HG02884 (cell line): ENCODE measurements around the gene TBL1X.
A peak's percentile ranks its signal among the peaks of the same experiment; 100 is the strongest.
"Not testable (repeated sequence)": the region's sequence is repeated elsewhere in the genome, so short reads cannot be mapped to it uniquely, and the experiment has no call there.

Experiments
- ATAC-seq: cut with Tn5 transposase; IDR thresholded peaks from one replicate; pipeline ENCODE4 v1.9.1; 2021; ENCODE audit warnings: mild to moderate bottlenecking, moderate library complexity; ENCODE audit not compliant: unreplicated experiment

The TBL1X gene

GRCh38 chrX:9464435-9465371, at the start of gene TBL1X:
TBL1X (plus strand) TSS chrX:9465058; CDS start chrX:9653587, 188,529 bp downstream.
- peak; percentile 33 for ATAC-seq

DNA sequence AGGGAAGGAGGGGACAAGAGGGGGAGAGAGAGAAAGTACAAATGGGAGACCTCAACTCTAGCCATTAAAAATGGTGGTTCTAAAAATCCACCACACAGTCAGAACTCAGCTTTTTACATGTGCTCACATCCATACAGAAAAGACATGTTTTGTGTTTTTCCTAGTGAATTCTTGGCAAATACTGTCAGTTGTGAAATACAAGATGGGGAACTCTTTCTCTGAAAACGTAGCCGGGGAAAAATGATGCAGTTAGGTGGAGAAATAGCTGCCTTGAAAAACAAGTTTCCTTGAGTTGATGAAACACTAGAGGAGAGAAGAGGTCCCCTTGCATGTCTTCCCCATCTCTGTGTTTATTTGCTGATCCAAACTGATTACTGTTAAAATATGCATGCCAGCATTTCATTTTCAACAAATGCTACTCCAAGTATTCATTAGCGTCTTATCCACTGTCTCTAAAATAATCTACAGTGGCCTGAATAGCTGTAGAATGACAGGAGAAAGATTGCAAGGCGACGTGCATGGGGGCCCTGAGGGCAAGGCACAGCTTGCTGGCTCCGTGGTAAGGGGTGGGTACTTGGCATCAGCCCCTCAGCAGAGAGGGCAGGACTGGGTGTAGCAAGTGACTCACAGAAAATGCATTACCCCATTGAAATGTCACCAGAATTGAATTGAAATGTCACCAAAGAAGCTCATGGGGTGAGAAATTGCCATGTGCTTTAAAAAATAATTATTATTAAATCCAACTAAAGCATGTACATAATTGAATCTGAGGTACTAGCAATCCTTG, 48.1 kb upstream of the TBL1X start:
- no peak for ATAC-seq

DNA sequence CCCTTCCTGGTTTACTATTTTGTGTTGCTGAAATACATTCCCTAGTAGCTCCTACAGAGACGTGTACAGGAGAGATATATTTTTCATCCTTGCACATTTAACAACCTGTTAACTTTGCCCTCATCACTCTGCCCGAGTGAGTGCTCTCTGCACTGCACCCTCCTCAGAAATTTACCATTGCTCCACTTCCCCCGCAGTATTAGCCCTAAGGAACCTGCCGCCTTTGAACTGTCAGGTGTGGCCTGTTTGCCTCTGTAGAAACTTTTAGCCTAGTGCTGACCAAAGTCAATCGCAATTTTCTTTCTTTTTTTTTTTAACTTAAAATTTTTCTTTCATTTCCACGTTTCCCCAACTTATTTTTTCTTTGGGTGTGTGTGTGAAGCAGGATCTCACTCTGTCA, 46.6 kb upstream of the TBL1X start:
- no peak for ATAC-seq

- ATAC-seq: no peak
Measured at GRCh38 chrX:9420275-9421265, 44.3 kb upstream of the TBL1X start.

- ATAC-seq: no peak
Measured at GRCh38 chrX:9429767-9430166, 35.1 kb upstream of the TBL1X start.

- ATAC-seq: no peak
Measured at GRCh38 chrX:9430346-9430921, 34.4 kb upstream of the TBL1X start.

DNA sequence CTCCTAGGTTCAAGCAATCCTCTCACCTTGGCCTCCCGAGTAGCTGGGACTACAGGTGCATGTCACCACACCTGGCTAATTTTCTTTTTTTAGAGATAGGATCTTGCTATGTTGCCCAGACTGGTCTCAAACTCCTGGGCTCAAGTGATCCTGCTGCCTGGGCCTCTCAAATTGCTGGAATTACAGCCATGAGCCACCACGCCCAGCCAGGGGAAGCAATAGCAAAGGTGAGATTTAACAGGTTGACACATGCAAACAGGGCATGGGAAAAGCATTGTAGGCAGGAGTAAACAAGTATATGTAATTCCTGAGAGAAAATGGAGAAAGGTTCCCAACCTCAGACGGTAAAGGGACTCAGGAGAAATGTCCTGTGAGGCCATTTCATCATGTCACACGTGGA, 33.6 kb upstream of the TBL1X start:
- no peak for ATAC-seq

GRCh38 chrX:9433596-9433995, 31.3 kb upstream of the TBL1X start:
- no peak for ATAC-seq

GRCh38 chrX:9434051-9434550, 30.8 kb upstream of the TBL1X start:
- no peak for ATAC-seq

DNA sequence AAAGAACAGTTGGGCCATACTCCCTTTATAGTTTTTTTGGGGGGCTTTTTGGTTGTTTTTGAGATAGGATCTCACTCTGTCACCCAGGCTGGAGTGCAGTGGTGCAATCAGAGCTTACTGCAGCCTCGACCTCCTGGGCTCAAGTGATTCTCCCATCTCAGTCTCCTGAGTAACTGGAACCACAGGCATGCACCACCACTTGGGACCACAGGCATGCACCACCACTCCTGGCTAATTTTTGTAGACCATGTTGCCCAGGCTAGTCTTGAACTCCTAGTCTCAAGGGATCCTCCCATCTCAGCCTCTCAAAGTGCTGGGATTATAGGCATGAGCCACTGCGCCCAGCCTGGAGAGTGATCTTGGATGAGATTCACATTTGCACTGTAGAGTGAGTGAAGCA, 29.8 kb upstream of the TBL1X start:
- not testable (repeated sequence) for ATAC-seq

GRCh38 chrX:9436812-9437211, 28.0 kb upstream of the TBL1X start:
- ATAC-seq: no peak

- ATAC-seq: no peak
Measured at GRCh38 chrX:9438933-9439494, 25.8 kb upstream of the TBL1X start.

DNA sequence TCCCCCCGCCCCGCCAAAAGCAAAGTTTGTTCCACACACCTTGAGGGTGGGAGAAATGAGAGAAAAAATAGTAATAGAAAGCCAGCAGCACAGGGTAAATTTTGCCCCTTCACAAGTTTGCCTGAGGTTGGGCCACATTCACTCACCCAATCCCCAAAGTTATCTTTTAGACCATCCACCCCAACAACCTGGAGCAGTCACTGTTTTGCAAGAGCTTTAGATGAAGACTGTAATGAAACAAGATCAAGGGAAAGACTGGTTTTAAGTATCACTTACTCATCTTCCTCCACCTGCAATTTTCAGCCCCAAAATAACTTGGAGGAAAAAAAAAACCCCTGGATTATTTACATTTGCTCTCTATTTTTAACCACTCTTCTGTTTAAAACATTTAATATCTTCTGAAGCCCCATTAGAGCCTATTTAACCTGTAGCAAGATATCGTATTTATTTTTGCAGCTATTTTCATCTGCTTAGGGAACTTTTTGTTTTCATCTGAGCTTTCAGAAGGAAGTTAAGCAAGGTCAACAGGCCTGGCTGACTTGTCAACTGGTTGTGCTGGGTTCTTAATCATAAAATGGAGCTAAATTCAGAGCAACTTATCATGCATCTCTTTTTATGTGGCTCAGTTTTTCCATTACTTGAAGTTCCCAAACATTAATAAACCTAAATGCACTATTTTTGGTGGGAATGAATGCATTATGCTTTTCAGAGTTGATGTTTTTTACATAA, 24.6 kb upstream of the TBL1X start:
- ATAC-seq: no peak

DNA sequence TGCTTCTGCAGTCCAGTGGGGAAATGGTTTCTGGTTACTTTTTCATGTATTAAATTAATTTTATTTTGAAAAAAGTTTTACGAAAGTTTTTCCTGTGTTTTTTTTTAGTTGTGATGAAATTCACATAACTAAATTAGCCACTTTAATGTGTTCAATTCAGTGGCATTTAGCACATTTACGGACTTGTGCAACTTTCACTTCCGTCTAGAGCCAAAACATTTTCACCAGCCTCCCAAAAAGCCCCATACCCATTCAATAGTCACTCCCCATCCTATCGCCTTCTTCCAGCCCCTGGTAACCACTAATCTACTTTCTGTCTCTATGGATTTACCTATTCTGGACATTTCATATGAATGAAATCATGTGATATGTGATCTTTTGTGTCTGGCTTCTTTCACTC, 22.8 kb upstream of the TBL1X start:
- no peak for ATAC-seq

GRCh38 chrX:9443327-9443726, 21.5 kb upstream of the TBL1X start:
- no peak for ATAC-seq

DNA sequence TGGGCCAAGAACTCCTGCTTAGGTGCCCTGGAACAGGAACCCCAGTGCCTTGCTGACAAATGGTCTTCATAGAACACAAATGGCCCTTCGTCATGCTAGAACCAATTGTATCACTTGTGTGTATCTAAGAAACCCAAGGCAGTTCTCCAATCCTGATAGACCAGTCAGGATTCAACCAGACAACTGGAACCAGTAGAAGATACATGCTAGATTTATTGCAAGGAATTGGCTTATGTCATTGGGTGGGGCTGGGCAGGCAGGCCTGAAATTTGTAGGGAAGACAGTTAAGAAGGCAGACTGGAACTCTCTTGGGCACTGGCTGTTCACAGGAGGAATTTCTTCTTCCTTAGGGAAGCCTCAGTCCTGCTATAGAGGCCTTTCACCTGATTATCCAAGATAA, 17.0 kb upstream of the TBL1X start:
- ATAC-seq: no peak

DNA sequence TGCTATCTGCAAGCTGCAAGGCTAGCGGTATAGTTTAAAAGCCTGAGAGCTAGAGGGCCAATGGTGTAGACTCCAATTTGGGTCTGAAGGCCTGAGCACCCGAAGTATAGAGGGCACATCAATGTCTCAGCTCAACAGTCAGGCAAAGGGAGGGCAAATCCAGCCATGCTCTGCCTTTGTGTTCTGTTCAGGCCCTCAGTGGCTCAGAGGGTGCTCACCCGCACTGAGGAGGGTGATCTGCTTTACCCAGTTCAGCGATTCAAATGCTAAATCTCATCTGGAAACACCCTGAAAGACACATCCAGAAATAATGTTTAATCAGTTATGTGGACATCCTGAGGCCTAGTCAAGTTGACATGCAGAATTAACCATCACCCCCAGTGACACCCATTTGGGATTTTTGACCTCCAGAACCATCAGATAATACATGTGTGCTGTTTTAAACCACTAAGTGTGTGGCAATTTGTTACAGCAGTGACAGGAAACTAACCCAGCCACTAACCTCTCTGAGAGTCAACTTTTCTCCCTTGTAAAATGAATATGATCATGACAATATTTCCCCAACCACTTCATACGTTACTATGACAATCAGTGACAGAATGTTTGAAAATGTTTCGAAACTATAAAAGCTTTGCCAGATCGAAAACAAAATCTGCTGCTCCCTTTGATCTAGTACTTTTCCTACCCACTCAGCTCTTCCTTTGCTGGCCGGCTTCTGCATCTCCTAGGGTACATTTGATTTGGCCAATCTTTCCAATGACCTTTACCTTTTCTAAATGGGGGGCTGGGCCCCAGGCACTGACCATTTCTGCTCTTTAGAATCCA, 8.4 kb upstream of the TBL1X start:
- no peak for ATAC-seq

GRCh38 chrX:9458034-9458433, 6.8 kb upstream of the TBL1X start:
- ATAC-seq: not testable (repeated sequence)
